CD14-positive monocyte (primary cell): Measurements from ENCODE around the gene LAMB4. TPM values are rescaled to one million over a fixed set of nuclear protein-coding genes. Genes with fewer than 3 reads are reported as not detected.

Experiments used
- DNase-seq, 3 donors: peaks; one replicate each; pipeline ENCODE4 v3.0.0-alpha.2; 2011 to 2022
- H2AFZ ChIP-seq: 2 replicates; pipeline ENCODE4 v1.6.0; 2012; ENCODE audit warnings: mild to moderate bottlenecking, low read depth, low read length, inconsistent platforms; ENCODE audit not compliant: insufficient read depth, poor library complexity, severe bottlenecking
- H3K27ac ChIP-seq, 2 donors: 1 replicate in 1 of 2; 2 replicates in 1 of 2; pipeline ENCODE4 v1.5.1; 2012 to 2013; ENCODE audit warnings: low read length in 2 of 2, control low read depth in 1 of 2, inconsistent platforms in 1 of 2, low read depth in 1 of 2, mild to moderate bottlenecking in 1 of 2
- H3K27me3 ChIP-seq, 2 donors: one replicate each; pipeline versions ENCODE4 v1.6.0 to v1.6.1; 2011 to 2013; ENCODE audit warnings: low read length in 2 of 2; ENCODE audit not compliant: control insufficient read depth in 2 of 2, insufficient read depth in 2 of 2
- H3K36me3 ChIP-seq, 2 donors: replicated peaks in 1 of 2; 1 replicate in 1 of 2; 2 replicates in 1 of 2; pipeline versions ENCODE4 v1.5.1 to v1.6.1; 2012 to 2013; ENCODE audit warnings: low read length in 2 of 2, control low read depth in 1 of 2, inconsistent platforms in 1 of 2, mild to moderate bottlenecking in 1 of 2; ENCODE audit not compliant: insufficient read depth in 2 of 2, control insufficient read depth in 1 of 2
- H3K4me1 ChIP-seq, 2 donors: 1 replicate in 1 of 2; 2 replicates in 1 of 2; pipeline versions ENCODE4 v1.5.1 to v1.6.1; 2012 to 2013; ENCODE audit warnings: low read length in 2 of 2, control low read depth in 1 of 2, inconsistent platforms in 1 of 2, mild to moderate bottlenecking in 1 of 2, moderate library complexity in 1 of 2; ENCODE audit not compliant: insufficient read depth in 2 of 2, control insufficient read depth in 1 of 2
- H3K4me2 ChIP-seq: replicated peaks from 2 replicates; pipeline ENCODE3; 2012; ENCODE audit warnings: low read length, moderate library complexity, mild to moderate bottlenecking; ENCODE audit not compliant: poor library complexity, severe bottlenecking; ENCODE audit errors: extremely low read depth
- H3K4me3 ChIP-seq, 3 experiments: fragments of 200-600 bp in 1 of 3; sonication (generic) in 1 of 3; replicated peaks in 1 of 3; 1 replicate in 2 of 3; 2 replicates in 1 of 3; pipeline ENCODE4 v1.5.1; 2011 to 2013; ENCODE audit warnings: low read length in 3 of 3, mild to moderate bottlenecking in 3 of 3, control low read depth in 2 of 3, low read depth in 2 of 3, inconsistent platforms in 1 of 3, moderate library complexity in 1 of 3
- H3K79me2 ChIP-seq: 2 replicates; pipeline ENCODE4 v1.6.0; 2012; ENCODE audit warnings: mild to moderate bottlenecking, control low read depth, inconsistent platforms, low read length, moderate library complexity; ENCODE audit not compliant: insufficient read depth
- H3K9ac ChIP-seq: 2 replicates; pipeline ENCODE4 v1.6.0; 2017; ENCODE audit warnings: low read length, mild to moderate bottlenecking; ENCODE audit not compliant: insufficient read depth, poor library complexity, severe bottlenecking
- H3K9me3 ChIP-seq, 2 donors: replicated peaks in 1 of 2; 1 replicate in 1 of 2; 2 replicates in 1 of 2; pipeline versions ENCODE4 v1.5.1 to v1.6.1; 2012 to 2013; ENCODE audit warnings: low read length in 2 of 2, control low read depth in 1 of 2; ENCODE audit not compliant: control insufficient read depth in 1 of 2, insufficient read depth in 1 of 2
- H4K20me1 ChIP-seq: 2 replicates; pipeline ENCODE4 v1.6.0; 2012; ENCODE audit warnings: mild to moderate bottlenecking, low read length, control low read depth, moderate library complexity; ENCODE audit not compliant: insufficient read depth
- H3K27ac Mint-ChIP-seq, 7 donors: one replicate each; pipeline ENCODE4 v1.8.0; 2020; ENCODE audit warnings: mild to moderate bottlenecking in 7 of 7, mixed read lengths in 7 of 7, moderate library complexity in 6 of 7, inconsistent platforms in 2 of 7
- H3K27me3 Mint-ChIP-seq, 3 donors: one replicate each; pipeline ENCODE4 v1.8.0; 2021 to 2022; ENCODE audit warnings: low read depth in 3 of 3, mild to moderate bottlenecking in 3 of 3, mixed read lengths in 3 of 3, moderate library complexity in 3 of 3, inconsistent platforms in 1 of 3
- H3K36me3 Mint-ChIP-seq, 2 donors: one replicate each; pipeline ENCODE4 v1.8.0; 2020; ENCODE audit warnings: mixed read lengths in 2 of 2, inconsistent platforms in 1 of 2, mild to moderate bottlenecking in 1 of 2
- H3K4me1 Mint-ChIP-seq: one replicate; pipeline ENCODE4 v1.8.0; 2020; ENCODE audit warnings: mild to moderate bottlenecking, mixed read lengths
- H3K4me3 Mint-ChIP-seq, 2 donors: one replicate each; pipeline ENCODE4 v1.8.0; 2020; ENCODE audit warnings: mild to moderate bottlenecking in 2 of 2, mixed read lengths in 2 of 2, moderate library complexity in 1 of 2
- H3K9me3 Mint-ChIP-seq, 7 donors: one replicate each; pipeline ENCODE4 v1.8.0; 2020 to 2022; ENCODE audit warnings: mixed read lengths in 7 of 7, mild to moderate bottlenecking in 6 of 7, moderate library complexity in 6 of 7, inconsistent platforms in 2 of 7
- CTCF ChIP-seq: fragments of 200-600 bp; IDR thresholded peaks from one replicate; pipeline ENCODE4 v1.8.0; 2022; ENCODE audit warnings: antibody characterized with exemption, mild to moderate bottlenecking
- WGBS: methylation state at CpG from one replicate; pipeline ENCODE4 v1.1.5; 2013; ENCODE audit warnings: missing lambda C conversion rate; ENCODE audit not compliant: insufficient coverage; 5-methylcytosine and 5-hydroxymethylcytosine counted together
- intact Hi-C, 2 donors: fragments of 100-400 bp; cut with micrococcal nuclease; formaldehyde crosslinking; loops; one replicate each; pipeline versions ENCODE4 v1.15.0 to v1.15.1; 2023
- polyA plus RNA-seq, 3 donors: library from polyadenylated mRNA; depleted of rRNA in 1 of 3; unstranded in 2 of 3; stranded (reverse) in 1 of 3; fragments of 300-500 nt in 2 of 3; fragments of >200 nt in 1 of 3; fragmentation: Illumina TruSeq in 2 of 3; gene quantifications; 1 replicate in 2 of 3; 2 replicates in 1 of 3; pipeline ENCODE4 v1.2.3, GENCODE V29; 2012 to 2021

Gene LAMB4
- polyA plus RNA-seq, 3 donors = not detected

GRCh38 chr7:108122181-108122580, 8.0 kb downstream of the LAMB4 start:
- H3K9me3 Mint-ChIP-seq = peaks cover 0 to 3% (median 0%) of the 10 kb centered on the region in 7 donors
- H3K9ac ChIP-seq = no peak overlapping the region
- no peak overlapping the region for H3K27ac Mint-ChIP-seq

GRCh38 chr7:108120933-108121332, 9.2 kb downstream of the LAMB4 start:
- peaks cover 0 to 3% (median 0%) of the 10 kb centered on the region in 7 donors for H3K9me3 Mint-ChIP-seq
- no peak overlapping the region for H3K4me3 ChIP-seq
- H3K4me1 ChIP-seq = no peaks in the 10 kb centered on the region
- H3K27ac ChIP-seq = no peak overlapping the region
- WGBS = no CpG with 5 or more reads among the region's 3 CpGs
- H2AFZ ChIP-seq = no peak overlapping the region
- no peaks in the 10 kb centered on the region for H3K36me3 Mint-ChIP-seq
- H3K36me3 ChIP-seq = no peaks in the 10 kb centered on the region
- no peaks in the 10 kb centered on the region for H3K27me3 ChIP-seq
- no peak overlapping the region for H3K4me3 Mint-ChIP-seq
- intact Hi-C loops = no loop called here
- DNase-seq = no peak
- no peaks in the 10 kb centered on the region for H3K9me3 ChIP-seq
- H3K27ac Mint-ChIP-seq = no peak overlapping the region
- H3K27me3 Mint-ChIP-seq = no peaks in the 10 kb centered on the region
- no peaks in the 10 kb centered on the region for H4K20me1 ChIP-seq
- no peaks in the 10 kb centered on the region for H3K79me2 ChIP-seq
- no peak overlapping the region for H3K4me2 ChIP-seq
- TF ChIP-seq CTCF = no peak
- no peaks in the 10 kb centered on the region for H3K4me1 Mint-ChIP-seq
- H3K9ac ChIP-seq = no peak overlapping the region

More at GRCh38 chr7:108122181-108122580, 8.0 kb downstream of the LAMB4 start:
- Mint-ChIP-seq H3K4me1 (no peaks in the 10 kb centered on the region), H3K4me3 (no peak overlapping the region), H3K27me3 (no peaks in the 10 kb centered on the region), H3K36me3 (no peaks in the 10 kb centered on the region)
- H3K4me1 ChIP-seq = no peaks in the 10 kb centered on the region
- no peaks in the 10 kb centered on the region for H3K9me3 ChIP-seq
- H3K27me3 ChIP-seq = no peaks in the 10 kb centered on the region
- no peaks in the 10 kb centered on the region for H3K79me2 ChIP-seq
- no peak for DNase-seq
- no peaks in the 10 kb centered on the region for H3K36me3 ChIP-seq
- no peak overlapping the region for H3K27ac ChIP-seq
- no peak overlapping the region for H3K4me2 ChIP-seq
- no peak for TF ChIP-seq CTCF
- H2AFZ ChIP-seq = no peak overlapping the region
- intact Hi-C loops = no loop called here
- no peaks in the 10 kb centered on the region for H4K20me1 ChIP-seq
- no peak overlapping the region for H3K4me3 ChIP-seq
